Upper lobe of left lung (tissue), 4 donors: ENCODE data around the gene FBXL13.

Experiments used
- POLR2A ChIP-seq, 4 donors: fragments of 450-650 bp; IDR thresholded peaks; one replicate each; pipeline ENCODE4 v1.5.1; 2016 to 2017; ENCODE audit warnings: antibody characterized with exemption in 4 of 4, mild to moderate bottlenecking in 2 of 4
- POLR2AphosphoS5 ChIP-seq, 2 donors: sonication (generic); formaldehyde crosslinking; IDR thresholded peaks; one replicate each; pipeline ENCODE4 v1.5.1; 2017; ENCODE audit warnings: antibody characterized with exemption in 2 of 2
- TF ChIP-seq, protein P1 (sequence below), 6 experiments: fragments of 450-650 bp in 4 of 6; fragments of 200-600 bp in 2 of 6; sonication (generic) in 2 of 6; IDR thresholded peaks; one replicate each; pipeline ENCODE4 v1.5.1; 2016 to 2019; ENCODE audit warnings: antibody characterized with exemption in 6 of 6

DNA sequence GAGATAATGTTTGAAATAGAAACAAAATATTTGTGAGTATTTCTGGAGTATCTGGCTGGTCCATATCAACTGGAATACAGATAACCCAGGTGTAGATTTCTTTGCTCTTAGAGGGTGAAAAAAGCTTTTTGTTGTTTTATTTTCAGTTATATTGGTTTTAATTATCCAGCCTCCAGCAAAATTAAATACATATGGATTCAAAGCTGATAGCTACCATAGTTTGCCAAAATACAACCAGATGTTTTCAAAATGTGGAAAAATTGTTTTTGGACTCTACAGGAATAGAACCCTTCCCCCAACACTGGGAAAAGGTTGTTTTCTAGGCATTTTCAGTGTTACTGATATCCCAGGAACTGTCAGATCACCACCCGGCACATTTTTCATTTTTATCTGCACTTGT lies 131.7 kb downstream of the FBXL13 start:
- TF ChIP-seq POLR2A (IDR thresholded peaks at IDR 0.05) (no peak), POLR2AphosphoS5 (IDR thresholded peaks at IDR 0.05) (no peak)
- TF ChIP-seq, protein P1, sequence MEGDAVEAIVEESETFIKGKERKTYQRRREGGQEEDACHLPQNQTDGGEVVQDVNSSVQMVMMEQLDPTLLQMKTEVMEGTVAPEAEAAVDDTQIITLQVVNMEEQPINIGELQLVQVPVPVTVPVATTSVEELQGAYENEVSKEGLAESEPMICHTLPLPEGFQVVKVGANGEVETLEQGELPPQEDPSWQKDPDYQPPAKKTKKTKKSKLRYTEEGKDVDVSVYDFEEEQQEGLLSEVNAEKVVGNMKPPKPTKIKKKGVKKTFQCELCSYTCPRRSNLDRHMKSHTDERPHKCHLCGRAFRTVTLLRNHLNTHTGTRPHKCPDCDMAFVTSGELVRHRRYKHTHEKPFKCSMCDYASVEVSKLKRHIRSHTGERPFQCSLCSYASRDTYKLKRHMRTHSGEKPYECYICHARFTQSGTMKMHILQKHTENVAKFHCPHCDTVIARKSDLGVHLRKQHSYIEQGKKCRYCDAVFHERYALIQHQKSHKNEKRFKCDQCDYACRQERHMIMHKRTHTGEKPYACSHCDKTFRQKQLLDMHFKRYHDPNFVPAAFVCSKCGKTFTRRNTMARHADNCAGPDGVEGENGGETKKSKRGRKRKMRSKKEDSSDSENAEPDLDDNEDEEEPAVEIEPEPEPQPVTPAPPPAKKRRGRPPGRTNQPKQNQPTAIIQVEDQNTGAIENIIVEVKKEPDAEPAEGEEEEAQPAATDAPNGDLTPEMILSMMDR (IDR thresholded peaks at IDR 0.05): no peak
